GM12872 (cell line): Measurements from ENCODE around the gene PPP2R5E.

ENCODE experiments used
- TF ChIP-seq, protein P1 (sequence below): IDR thresholded peaks from 3 replicates; pipeline ENCODE4 v1.5.1; 2011; ENCODE audit warnings: low read depth, mild to moderate bottlenecking, low read length, moderate library complexity; ENCODE audit not compliant: insufficient read depth

Gene PPP2R5E

DNA sequence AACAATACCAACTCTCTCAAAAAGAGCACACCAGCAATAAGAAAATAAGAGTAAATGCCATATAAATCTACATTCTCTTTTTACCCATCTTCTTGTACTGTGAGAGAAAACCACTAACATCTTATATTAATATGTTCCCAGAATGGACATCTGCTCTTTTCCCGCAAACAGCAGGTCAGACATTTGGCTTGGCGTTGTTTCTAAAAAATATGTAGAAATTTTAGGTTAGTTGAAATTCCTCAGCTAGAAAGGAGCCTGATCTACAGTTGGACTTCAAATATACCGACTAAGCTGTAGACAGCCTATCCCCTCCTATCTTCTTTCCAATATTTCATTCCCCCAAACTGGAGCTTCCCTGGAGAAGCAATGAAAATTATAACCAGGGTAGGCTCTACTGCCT is 88.7 kb downstream of the PPP2R5E start:
- TF ChIP-seq, protein P1, sequence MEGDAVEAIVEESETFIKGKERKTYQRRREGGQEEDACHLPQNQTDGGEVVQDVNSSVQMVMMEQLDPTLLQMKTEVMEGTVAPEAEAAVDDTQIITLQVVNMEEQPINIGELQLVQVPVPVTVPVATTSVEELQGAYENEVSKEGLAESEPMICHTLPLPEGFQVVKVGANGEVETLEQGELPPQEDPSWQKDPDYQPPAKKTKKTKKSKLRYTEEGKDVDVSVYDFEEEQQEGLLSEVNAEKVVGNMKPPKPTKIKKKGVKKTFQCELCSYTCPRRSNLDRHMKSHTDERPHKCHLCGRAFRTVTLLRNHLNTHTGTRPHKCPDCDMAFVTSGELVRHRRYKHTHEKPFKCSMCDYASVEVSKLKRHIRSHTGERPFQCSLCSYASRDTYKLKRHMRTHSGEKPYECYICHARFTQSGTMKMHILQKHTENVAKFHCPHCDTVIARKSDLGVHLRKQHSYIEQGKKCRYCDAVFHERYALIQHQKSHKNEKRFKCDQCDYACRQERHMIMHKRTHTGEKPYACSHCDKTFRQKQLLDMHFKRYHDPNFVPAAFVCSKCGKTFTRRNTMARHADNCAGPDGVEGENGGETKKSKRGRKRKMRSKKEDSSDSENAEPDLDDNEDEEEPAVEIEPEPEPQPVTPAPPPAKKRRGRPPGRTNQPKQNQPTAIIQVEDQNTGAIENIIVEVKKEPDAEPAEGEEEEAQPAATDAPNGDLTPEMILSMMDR = no peak

DNA sequence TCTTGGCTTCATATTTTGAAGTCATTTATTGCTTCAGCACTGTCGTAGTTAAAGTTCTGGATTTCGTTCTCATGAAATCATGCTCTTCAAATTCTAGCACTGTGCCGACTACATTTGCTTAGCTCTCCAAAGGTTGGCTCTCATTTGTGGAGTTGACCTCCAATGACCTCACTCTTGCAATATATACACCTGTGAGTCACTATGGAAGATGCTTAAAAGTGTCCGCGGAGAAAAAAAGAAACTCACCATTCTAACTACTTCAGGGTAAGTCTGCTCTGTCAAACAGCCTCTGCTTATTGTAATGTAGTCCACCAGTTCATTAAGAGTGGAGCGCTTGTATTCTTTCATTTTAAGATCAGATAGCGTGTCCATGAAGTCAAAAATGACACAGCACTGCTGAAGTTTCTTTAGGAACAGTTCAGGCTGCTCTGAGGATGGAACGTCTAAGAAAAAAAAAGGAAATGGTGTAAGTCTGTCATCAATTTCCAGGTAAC is 89.7 kb downstream of the PPP2R5E start:
- TF ChIP-seq, protein P1 = no peak

DNA sequence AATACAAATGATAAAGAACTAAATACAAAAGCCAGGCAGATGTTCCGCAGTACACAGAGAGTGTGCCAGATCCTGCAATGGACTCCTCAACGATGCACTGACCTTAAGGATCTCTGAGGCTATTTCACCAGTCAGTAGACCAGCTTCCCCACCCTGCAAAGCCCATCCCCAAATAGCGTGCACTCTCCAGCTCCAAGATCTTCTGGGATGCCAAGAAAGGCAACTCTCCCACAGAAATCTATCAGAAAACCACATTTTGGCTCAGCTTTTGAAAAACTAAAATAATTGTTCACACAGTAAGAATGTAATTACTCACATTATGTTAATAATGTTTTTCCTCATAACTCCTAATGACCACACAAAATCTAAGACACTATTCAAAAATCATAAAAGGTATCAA is 90.4 kb downstream of the PPP2R5E start:
- TF ChIP-seq, protein P1 = no peak

DNA sequence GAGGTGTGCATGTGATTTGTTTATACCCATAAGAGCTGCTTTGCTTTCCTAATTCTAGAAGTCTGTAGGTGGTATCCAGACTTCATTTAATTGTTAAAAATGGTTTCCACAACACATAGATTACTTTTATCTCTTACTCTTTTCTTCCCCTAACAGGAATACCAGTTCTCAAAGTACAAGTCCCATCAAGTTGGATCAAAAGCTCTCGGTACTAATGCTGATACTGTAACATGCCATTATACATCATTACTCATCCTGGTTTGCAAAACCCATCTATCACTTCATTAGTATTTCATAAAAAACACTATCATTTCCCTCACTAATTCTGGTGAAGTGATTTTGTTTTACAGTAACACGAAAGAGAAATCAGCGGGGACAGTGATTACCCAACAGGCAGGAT is 94.3 kb downstream of the PPP2R5E start:
- TF ChIP-seq, protein P1 = no peak

DNA sequence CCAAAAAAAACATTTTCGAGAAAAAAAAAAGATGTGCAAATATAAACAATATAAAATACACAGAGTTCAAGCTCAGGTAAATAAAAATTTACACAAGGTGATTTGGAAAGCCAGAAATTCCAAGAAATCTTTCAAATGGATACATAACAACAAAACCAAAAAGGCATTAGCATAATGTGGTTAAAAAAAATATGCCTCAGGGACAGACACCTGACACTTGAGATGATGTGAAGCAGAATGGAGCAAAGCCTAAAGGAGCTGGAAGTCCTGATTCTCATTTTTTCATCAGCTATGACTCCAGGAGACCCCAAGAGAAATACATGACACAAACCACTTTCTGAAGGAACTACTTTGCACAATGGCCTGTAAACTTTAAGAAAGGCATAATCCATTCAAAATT is 98.6 kb downstream of the PPP2R5E start:
- TF ChIP-seq, protein P1 = no peak

DNA sequence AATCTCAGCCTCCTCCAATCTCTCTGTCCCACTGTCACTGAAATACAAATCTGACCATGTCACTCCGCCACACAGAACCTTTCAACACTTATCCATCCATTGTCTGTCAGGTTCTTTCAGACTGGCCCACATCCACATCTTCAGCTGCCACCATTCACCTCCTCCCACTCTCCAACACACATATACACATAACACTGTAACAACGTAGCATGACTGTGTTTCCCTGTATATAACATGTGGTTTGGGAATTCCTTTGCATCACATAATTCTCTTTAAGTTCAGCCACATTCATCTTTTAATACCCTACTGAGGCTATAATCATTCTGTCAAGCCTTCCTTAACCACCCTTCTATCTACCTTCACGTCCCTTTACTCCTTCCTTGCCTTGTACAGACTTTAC is 99.2 kb downstream of the PPP2R5E start:
- TF ChIP-seq, protein P1 = no peak

DNA sequence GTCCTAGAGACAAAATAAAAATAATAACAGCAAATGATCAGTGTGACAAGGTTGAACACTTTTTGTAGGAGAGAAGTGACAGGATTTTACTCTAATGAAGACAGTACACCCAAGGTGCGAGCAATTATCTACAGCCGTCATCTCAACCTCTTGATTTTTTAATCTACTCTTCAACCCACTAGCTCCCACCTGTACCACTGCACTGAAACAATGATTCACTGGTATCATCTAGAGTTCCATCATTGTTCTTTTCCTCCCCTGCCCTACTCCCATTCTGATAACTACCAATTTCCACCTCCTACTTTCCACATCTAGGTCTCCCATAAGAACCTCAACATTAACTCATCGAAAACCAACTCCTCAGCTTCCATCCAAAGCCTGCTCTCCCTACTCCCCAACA is 99.8 kb downstream of the PPP2R5E start:
- TF ChIP-seq, protein P1 = no peak

DNA sequence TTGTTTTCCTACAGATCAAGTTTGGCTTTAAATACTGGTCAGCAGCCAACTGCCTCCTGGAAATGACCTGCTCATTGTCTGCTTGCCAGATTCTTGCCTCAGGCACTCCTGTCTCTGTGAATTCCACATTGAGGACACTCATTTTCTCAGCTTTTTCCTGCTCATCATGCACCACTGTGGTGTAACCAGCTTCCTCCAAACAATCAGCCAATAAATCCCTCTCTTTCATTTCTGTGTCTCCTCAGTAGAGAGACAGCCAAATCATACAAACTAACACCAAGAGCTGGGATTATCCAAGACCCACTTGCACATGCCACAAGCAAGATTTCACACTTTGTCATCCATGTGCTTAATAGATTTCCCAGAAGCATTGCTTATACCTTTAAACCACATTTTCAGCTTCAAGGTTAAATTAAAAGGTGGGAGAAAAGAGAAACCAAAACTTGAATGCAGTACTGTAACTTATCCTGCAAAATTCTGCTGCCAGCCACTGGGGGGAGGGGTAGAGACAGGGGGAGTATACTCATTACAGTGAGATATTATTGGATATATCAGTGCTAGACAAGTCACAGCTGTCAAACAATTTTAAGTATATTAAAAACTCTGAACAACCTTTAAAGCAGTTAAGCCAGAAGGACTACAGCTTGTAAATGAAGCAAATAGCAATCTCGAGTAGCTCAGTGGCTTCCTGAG is 105.0 kb downstream of the PPP2R5E start:
- TF ChIP-seq, protein P1 = peak; percentile 30; the same call in 2 of the 3 replicates
